Measurements from ENCODE around the gene LIG1.

DNA sequence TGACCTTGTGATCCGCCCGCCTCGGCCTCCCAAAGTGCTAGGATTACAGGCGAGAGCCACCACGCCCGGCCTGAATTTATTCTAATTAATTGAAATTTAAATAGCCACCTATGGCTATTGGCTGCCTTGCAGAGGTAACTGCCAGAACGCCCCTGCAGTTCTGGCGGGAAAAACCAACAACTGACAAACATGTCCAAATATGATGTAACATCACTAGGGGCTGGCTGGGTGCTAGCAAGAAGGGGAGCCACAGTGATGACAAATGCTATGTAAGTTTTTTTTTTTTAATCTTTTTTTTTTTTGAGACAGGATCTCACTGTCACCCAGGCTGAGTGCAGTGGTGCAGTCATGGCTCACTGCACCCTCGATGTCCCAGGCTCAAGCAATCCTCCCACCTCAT, 13.2 kb upstream of the LIG1 start:
- TF ChIP-seq, protein P1, sequence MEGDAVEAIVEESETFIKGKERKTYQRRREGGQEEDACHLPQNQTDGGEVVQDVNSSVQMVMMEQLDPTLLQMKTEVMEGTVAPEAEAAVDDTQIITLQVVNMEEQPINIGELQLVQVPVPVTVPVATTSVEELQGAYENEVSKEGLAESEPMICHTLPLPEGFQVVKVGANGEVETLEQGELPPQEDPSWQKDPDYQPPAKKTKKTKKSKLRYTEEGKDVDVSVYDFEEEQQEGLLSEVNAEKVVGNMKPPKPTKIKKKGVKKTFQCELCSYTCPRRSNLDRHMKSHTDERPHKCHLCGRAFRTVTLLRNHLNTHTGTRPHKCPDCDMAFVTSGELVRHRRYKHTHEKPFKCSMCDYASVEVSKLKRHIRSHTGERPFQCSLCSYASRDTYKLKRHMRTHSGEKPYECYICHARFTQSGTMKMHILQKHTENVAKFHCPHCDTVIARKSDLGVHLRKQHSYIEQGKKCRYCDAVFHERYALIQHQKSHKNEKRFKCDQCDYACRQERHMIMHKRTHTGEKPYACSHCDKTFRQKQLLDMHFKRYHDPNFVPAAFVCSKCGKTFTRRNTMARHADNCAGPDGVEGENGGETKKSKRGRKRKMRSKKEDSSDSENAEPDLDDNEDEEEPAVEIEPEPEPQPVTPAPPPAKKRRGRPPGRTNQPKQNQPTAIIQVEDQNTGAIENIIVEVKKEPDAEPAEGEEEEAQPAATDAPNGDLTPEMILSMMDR (IDR thresholded peaks at IDR 0.05; ENCODE audit: low read length), result no peak
- no peak for TF ChIP-seq EZH2 (IDR thresholded peaks at IDR 0.05; ENCODE audit: borderline replicate concordance, low read length)

Data from OCI-LY1 (cell line).